HEK293 (cell line): ENCODE results near the gene RBM7.

Source experiments
- CTCF ChIA-PET: fragments of 350-600 bp; formaldehyde crosslinking; extraction: SDS; loops from one replicate; lab custom pipeline; 2021; ENCODE audit warnings: antibody characterized with exemption; lab: Yijun Ruan, JAX
- POLR2A ChIA-PET: fragments of 300-600 bp; formaldehyde crosslinking; extraction: SDS; loops from one replicate; lab custom pipeline; 2020; ENCODE audit warnings: antibody characterized with exemption, inconsistent platforms; lab: Yijun Ruan, JAX
- H3K27ac ChIP-seq: fragments of 200-500 bp; sonication (Bioruptor generic); 2 replicates; pipeline ENCODE4 v1.5.1; 2014; ENCODE audit warnings: low read depth, low read length, control low read depth, inconsistent platforms; ENCODE audit errors: extremely low read depth
- H3K36me3 ChIP-seq, 2 experiments: fragments of 200-500 bp in 1 of 2; sonication (Bioruptor generic) in 1 of 2; 1 replicate in 1 of 2; 2 replicates in 1 of 2; pipeline ENCODE4 v1.5.1; 2014 to 2017; ENCODE audit warnings: inconsistent platforms in 2 of 2, low read length in 2 of 2; ENCODE audit not compliant: control insufficient read depth in 2 of 2, insufficient read depth in 1 of 2
- H3K4me1 ChIP-seq: fragments of 200-500 bp; sonication (Bioruptor generic); 2 replicates; pipeline ENCODE4 v1.5.1; 2014; ENCODE audit warnings: mild to moderate bottlenecking, low read length, inconsistent platforms; ENCODE audit not compliant: control insufficient read depth, insufficient read depth
- H3K4me3 ChIP-seq: 2 replicates; pipeline ENCODE4 v1.5.1; 2011; ENCODE audit warnings: low read depth, mild to moderate bottlenecking, control low read depth, low read length, moderate library complexity
- H3K9me3 ChIP-seq: fragments of 200-500 bp; sonication (Bioruptor generic); 2 replicates; pipeline ENCODE4 v1.5.1; 2014; ENCODE audit warnings: low read depth, low read length, inconsistent platforms; ENCODE audit not compliant: control insufficient read depth, insufficient read depth
- BCL6B ChIP-seq: fragments of 450-650 bp; formaldehyde crosslinking; IDR thresholded peaks from 2 replicates; pipeline ENCODE4 v1.5.1; 2017; ENCODE audit warnings: missing biosample characterization, missing genetic modification characterization
- GLI2 ChIP-seq: fragments of 450-650 bp; formaldehyde crosslinking; IDR thresholded peaks from 2 replicates; pipeline ENCODE4; 2017; ENCODE audit warnings: missing biosample characterization, missing genetic modification characterization, low read depth, borderline replicate concordance
- GLI4 ChIP-seq: fragments of 450-650 bp; formaldehyde crosslinking; IDR thresholded peaks from 2 replicates; pipeline ENCODE4 v1.5.1; 2016; ENCODE audit warnings: missing biosample characterization, missing genetic modification characterization
- GLIS2 ChIP-seq: fragments of 450-650 bp; formaldehyde crosslinking; IDR thresholded peaks from 2 replicates; pipeline ENCODE4 v1.5.1; 2016; ENCODE audit warnings: missing biosample characterization, missing genetic modification characterization
- HOXA7 ChIP-seq: sonication (generic); formaldehyde crosslinking; IDR thresholded peaks from 2 replicates; pipeline ENCODE4 v1.8.1; 2022; ENCODE audit warnings: missing genetic modification reagents, borderline replicate concordance
- HOXC10 ChIP-seq: sonication (generic); formaldehyde crosslinking; IDR thresholded peaks from 2 replicates; pipeline ENCODE4 v1.8.1; 2023; ENCODE audit warnings: mild to moderate bottlenecking, missing genetic modification reagents
- KLF17 ChIP-seq: fragments of 450-650 bp; formaldehyde crosslinking; IDR thresholded peaks from 2 replicates; pipeline ENCODE4 v1.5.1; 2016; ENCODE audit warnings: missing biosample characterization, missing genetic modification characterization
- KLF8 ChIP-seq: fragments of 450-650 bp; formaldehyde crosslinking; IDR thresholded peaks from 2 replicates; pipeline ENCODE4 v1.5.1; 2016; ENCODE audit warnings: missing biosample characterization, missing genetic modification characterization
- SCRT1 ChIP-seq: fragments of 450-650 bp; formaldehyde crosslinking; IDR thresholded peaks from 2 replicates; pipeline ENCODE4 v1.5.1; 2016; ENCODE audit warnings: missing biosample characterization, missing genetic modification characterization, borderline replicate concordance
- YY2 ChIP-seq: fragments of 450-650 bp; formaldehyde crosslinking; IDR thresholded peaks from 2 replicates; pipeline ENCODE4 v1.5.1; 2016; ENCODE audit warnings: missing biosample characterization, missing genetic modification characterization
- ZBTB26 ChIP-seq: fragments of 450-650 bp; formaldehyde crosslinking; optimal IDR thresholded peaks from 2 replicates; pipeline ENCODE3; 2016; ENCODE audit warnings: missing biosample characterization, mild to moderate bottlenecking, missing genetic modification characterization
- ZFP3 ChIP-seq: fragments of 450-650 bp; formaldehyde crosslinking; IDR thresholded peaks from 2 replicates; pipeline ENCODE4 v1.5.1; 2016; ENCODE audit warnings: low read depth, missing biosample characterization, missing genetic modification characterization
- ZFP69B ChIP-seq: fragments of 450-650 bp; formaldehyde crosslinking; IDR thresholded peaks from 2 replicates; pipeline ENCODE4 v1.5.1; 2016; ENCODE audit warnings: missing biosample characterization, missing genetic modification characterization
- ZNF132 ChIP-seq: fragments of 450-650 bp; formaldehyde crosslinking; IDR thresholded peaks from 2 replicates; pipeline ENCODE4 v1.5.1; 2017; ENCODE audit warnings: missing biosample characterization, missing genetic modification characterization, borderline replicate concordance
- ZNF214 ChIP-seq: fragments of 450-650 bp; formaldehyde crosslinking; IDR thresholded peaks from 2 replicates; pipeline ENCODE4 v1.5.1; 2017; ENCODE audit warnings: missing biosample characterization, mild to moderate bottlenecking, missing genetic modification characterization, borderline replicate concordance
- ZNF24 ChIP-seq: fragments of 450-650 bp; formaldehyde crosslinking; IDR thresholded peaks from 2 replicates; pipeline ENCODE4 v1.5.1; 2016; ENCODE audit warnings: missing biosample characterization, missing genetic modification characterization
- ZNF473 ChIP-seq: fragments of 450-650 bp; formaldehyde crosslinking; IDR thresholded peaks from 2 replicates; pipeline ENCODE4 v1.5.1; 2017; ENCODE audit warnings: missing biosample characterization, missing genetic modification characterization
- ZNF549 ChIP-seq: fragments of 450-650 bp; IDR thresholded peaks from 2 replicates; pipeline ENCODE4 v1.5.1; 2018; ENCODE audit warnings: missing biosample characterization, missing genetic modification characterization, mild to moderate bottlenecking, inconsistent platforms, moderate library complexity
- ZNF600 ChIP-seq: fragments of 450-650 bp; formaldehyde crosslinking; IDR thresholded peaks from 2 replicates; pipeline ENCODE4 v1.5.1; 2016; ENCODE audit warnings: missing biosample characterization, missing genetic modification characterization
- ZNF621 ChIP-seq: fragments of 450-650 bp; formaldehyde crosslinking; IDR thresholded peaks from 2 replicates; pipeline ENCODE4 v1.5.1; 2017; ENCODE audit warnings: missing biosample characterization, missing genetic modification characterization
- ZNF701 ChIP-seq: fragments of 450-650 bp; formaldehyde crosslinking; IDR thresholded peaks from 2 replicates; pipeline ENCODE4 v1.5.1; 2016; ENCODE audit warnings: missing biosample characterization, missing genetic modification characterization
- ZNF777 ChIP-seq: fragments of 450-650 bp; formaldehyde crosslinking; IDR thresholded peaks from 2 replicates; pipeline ENCODE4 v1.5.1; 2017; ENCODE audit warnings: missing biosample characterization, missing genetic modification characterization, borderline replicate concordance
- ZNF785 ChIP-seq: fragments of 450-650 bp; formaldehyde crosslinking; IDR thresholded peaks from 2 replicates; pipeline ENCODE4 v1.5.1; 2016; ENCODE audit warnings: missing biosample characterization, missing genetic modification characterization
- TF ChIP-seq, protein P1 (sequence below): fragments of 450-650 bp; formaldehyde crosslinking; IDR thresholded peaks from 2 replicates; pipeline ENCODE4 v1.5.1; 2016; ENCODE audit warnings: missing biosample characterization, missing genetic modification characterization, borderline replicate concordance

RBM7 gene

GRCh38 chr11:114439229-114440120 is 39.0 kb downstream of the RBM7 start, which contains the start of gene REXO2 (continued):
- no peak for TF ChIP-seq HOXC10 (CRISPR knock-in tag)
- TF ChIP-seq ZNF132 (tag by site-specific recombination): no peak
- no peak for TF ChIP-seq ZNF785 (tag by site-specific recombination)
- TF ChIP-seq HOXA7 (CRISPR knock-in tag): no peak
- TF ChIP-seq ZFP3 (tag by site-specific recombination): no peak
- peak; percentile 57 for TF ChIP-seq ZBTB26 (tag by site-specific recombination)
- TF ChIP-seq ZNF621: no peak
- TF ChIP-seq KLF8 (tag by site-specific recombination): 0 out of 2 replicates have a peak, but pooled peaks have one; percentile 24
- TF ChIP-seq ZFP69B (tag by site-specific recombination): no peak
- TF ChIP-seq ZNF701 (tag by site-specific recombination): no peak
- TF ChIP-seq ZNF473 (tag by site-specific recombination): no peak
- no peak for TF ChIP-seq GLI2 (tag by site-specific recombination)
- TF ChIP-seq KLF17 (tag by site-specific recombination): peak; percentile 74; the same call in 1 of the 2 replicates
- TF ChIP-seq YY2 (tag by site-specific recombination): 0 out of 2 replicates have a peak, but pooled peaks have one; percentile 48
- TF ChIP-seq, protein P1, sequence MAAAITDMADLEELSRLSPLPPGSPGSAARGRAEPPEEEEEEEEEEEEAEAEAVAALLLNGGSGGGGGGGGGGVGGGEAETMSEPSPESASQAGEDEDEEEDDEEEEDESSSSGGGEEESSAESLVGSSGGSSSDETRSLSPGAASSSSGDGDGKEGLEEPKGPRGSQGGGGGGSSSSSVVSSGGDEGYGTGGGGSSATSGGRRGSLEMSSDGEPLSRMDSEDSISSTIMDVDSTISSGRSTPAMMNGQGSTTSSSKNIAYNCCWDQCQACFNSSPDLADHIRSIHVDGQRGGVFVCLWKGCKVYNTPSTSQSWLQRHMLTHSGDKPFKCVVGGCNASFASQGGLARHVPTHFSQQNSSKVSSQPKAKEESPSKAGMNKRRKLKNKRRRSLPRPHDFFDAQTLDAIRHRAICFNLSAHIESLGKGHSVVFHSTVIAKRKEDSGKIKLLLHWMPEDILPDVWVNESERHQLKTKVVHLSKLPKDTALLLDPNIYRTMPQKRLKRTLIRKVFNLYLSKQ (tag by site-specific recombination): no peak
- TF ChIP-seq GLIS2 (tag by site-specific recombination): peak; percentile 79
- TF ChIP-seq ZNF777 (tag by site-specific recombination): peak; percentile 38; the same call in 1 of the 2 replicates
- no peak for TF ChIP-seq ZNF24 (tag by site-specific recombination)
- TF ChIP-seq ZNF214 (tag by site-specific recombination): no peak

DNA sequence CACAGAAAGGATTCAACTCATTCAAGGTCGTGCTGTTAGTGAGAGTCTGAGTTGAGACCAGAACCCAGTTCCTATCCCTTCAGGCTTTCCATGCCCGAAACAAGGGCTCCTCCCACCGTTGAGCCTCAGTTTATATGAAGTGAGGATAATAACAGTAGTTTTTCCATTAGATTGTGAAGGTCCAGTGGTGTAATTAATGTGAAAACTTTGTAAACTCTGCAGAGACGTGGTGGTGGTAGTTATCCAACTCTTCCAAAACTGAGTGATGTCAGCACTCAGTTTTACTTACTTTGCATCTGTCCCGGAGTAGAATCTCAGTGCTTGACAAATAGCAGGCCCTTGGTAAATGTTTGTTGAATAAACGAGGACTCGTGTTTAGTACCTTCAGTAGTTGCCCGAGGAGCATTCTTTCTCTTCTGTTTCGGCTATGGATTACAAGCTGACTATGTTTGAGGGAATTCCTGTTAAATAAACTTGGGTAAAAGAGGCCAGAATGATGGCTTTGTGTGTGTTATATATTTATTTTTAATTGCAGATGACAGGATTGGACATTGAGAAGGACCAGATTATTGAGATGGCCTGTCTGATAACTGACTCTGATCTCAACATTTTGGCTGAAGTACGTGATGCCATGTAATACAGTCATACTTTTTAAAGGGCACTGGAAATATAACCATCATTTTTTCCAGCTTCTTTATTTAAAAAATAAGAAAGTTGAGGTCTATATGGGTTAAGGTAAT is 39.8 kb downstream of the RBM7 start:
- Histone ChIP-seq H3K4me3 (peak overlapping the region; percentile 65), H3K9me3 (no peaks in the 10 kb centered on the region), H3K4me1 (no peaks in the 10 kb centered on the region; the same call in 1 of the 2 replicates), H3K27ac (peak overlapping the region; percentile 55), H3K36me3 (peaks cover 0 to 15% of the 10 kb centered on the region in 2 experiments; a peak in 1 of 3 replicates)
- ChIA-PET POLR2A (interaction anchor here (0.6 to 1.3 kb wide), 2 partner anchors 16 to 100 kb away, joined by 3 read pairs; no protein-coding TSS in a partner anchor), CTCF (interaction anchor here (0.6 to 0.8 kb wide), 2 partner anchors 94 to 1059 kb away, joined by 3 read pairs; no protein-coding TSS in a partner anchor)
- no peak for TF ChIP-seq ZNF549
- TF ChIP-seq GLI4: no peak
- no peak for TF ChIP-seq BCL6B (tag by site-specific recombination)
- no peak for TF ChIP-seq SCRT1
- TF ChIP-seq ZNF600 (tag by site-specific recombination): peak; percentile 14; the same call in 1 of the 2 replicates
- no peak for TF ChIP-seq ZBTB26 (tag by site-specific recombination)
